HepG2 (cell line): ENCODE data around the gene KRTAP10-8. TPM values are rescaled to one million over a fixed set of nuclear protein-coding genes. Genes with fewer than 3 reads are reported as not detected.

Experiments
- ERF ChIP-seq: IDR thresholded peaks from 2 replicates; pipeline ENCODE4 v1.6.1; 2018; ENCODE audit warnings: missing biosample characterization, missing genetic modification reagents
- FOXK2 ChIP-seq: fragments of 450-650 bp; IDR thresholded peaks from 2 replicates; pipeline ENCODE4 v1.6.1; 2016
- GATAD2A ChIP-seq: IDR thresholded peaks from 2 replicates; pipeline ENCODE4 v1.6.1; 2016
- GZF1 ChIP-seq: sonication (generic); formaldehyde crosslinking; IDR thresholded peaks from 2 replicates; pipeline ENCODE4 v1.5.1; 2020; ENCODE audit warnings: mild to moderate bottlenecking, missing genetic modification reagents
- HES4 ChIP-seq: sonication (generic); formaldehyde crosslinking; IDR thresholded peaks from 2 replicates; pipeline ENCODE4 v1.9.0; 2021; ENCODE audit warnings: mild to moderate bottlenecking, missing genetic modification reagents, borderline replicate concordance
- JUND ChIP-seq: sonication (generic); formaldehyde crosslinking; IDR thresholded peaks from 2 replicates; pipeline ENCODE4 v1.8.0; 2022; ENCODE audit warnings: mild to moderate bottlenecking, missing genetic modification reagents
- MATR3 ChIP-seq: sonication (generic); formaldehyde crosslinking; IDR thresholded peaks from 2 replicates; pipeline ENCODE4 v1.4.0; 2020; ENCODE audit warnings: missing genetic modification reagents
- MLLT10 ChIP-seq: sonication (generic); formaldehyde crosslinking; IDR thresholded peaks from 2 replicates; pipeline ENCODE4 v1.4.0; 2020; ENCODE audit warnings: missing genetic modification reagents
- MXI1 ChIP-seq: IDR thresholded peaks from 3 replicates; pipeline ENCODE4 v1.6.1; 2012; ENCODE audit warnings: low read depth, low read length, inconsistent platforms, borderline replicate concordance
- SATB2 ChIP-seq: sonication (generic); formaldehyde crosslinking; IDR thresholded peaks from 2 replicates; pipeline ENCODE4 v1.5.0; 2020; ENCODE audit warnings: missing genetic modification reagents
- SETDB1 ChIP-seq: sonication (generic); formaldehyde crosslinking; IDR thresholded peaks from 2 replicates; pipeline ENCODE4 v1.5.1; 2020; ENCODE audit warnings: missing genetic modification reagents, mild to moderate bottlenecking, borderline replicate concordance
- SYNCRIP ChIP-seq: fragments of 200-400 bp; formaldehyde crosslinking; IDR thresholded peaks from 2 replicates; pipeline ENCODE4 v1.6.1; 2018; ENCODE audit warnings: mild to moderate bottlenecking, low read depth, low read length; ENCODE audit not compliant: insufficient read depth
- TBX2 ChIP-seq: sonication (generic); formaldehyde crosslinking; IDR thresholded peaks from 2 replicates; pipeline ENCODE4 v1.5.0; 2020; ENCODE audit warnings: missing genetic modification reagents, mild to moderate bottlenecking, borderline replicate concordance
- ZBTB3 ChIP-seq: sonication (generic); formaldehyde crosslinking; IDR thresholded peaks from 2 replicates; pipeline ENCODE4 v1.4.0; 2020; ENCODE audit warnings: low read depth, mild to moderate bottlenecking, moderate library complexity, missing genetic modification reagents, borderline replicate concordance
- ZFX ChIP-seq: sonication (generic); formaldehyde crosslinking; IDR thresholded peaks from 2 replicates; pipeline ENCODE4 v1.4.0; 2020; ENCODE audit warnings: mild to moderate bottlenecking, low read depth, missing genetic modification reagents, moderate library complexity
- ZNF430 ChIP-seq: sonication (generic); formaldehyde crosslinking; IDR thresholded peaks from 2 replicates; pipeline ENCODE4 v1.9.0; 2021; ENCODE audit warnings: mild to moderate bottlenecking, missing genetic modification reagents
- ZNF550 ChIP-seq: sonication (generic); formaldehyde crosslinking; IDR thresholded peaks from 2 replicates; pipeline ENCODE4 v1.4.0; 2020; ENCODE audit warnings: mild to moderate bottlenecking, missing genetic modification reagents, borderline replicate concordance
- ZNF564 ChIP-seq: sonication (generic); formaldehyde crosslinking; IDR thresholded peaks from 2 replicates; pipeline ENCODE4 v1.8.1; 2023; ENCODE audit warnings: mild to moderate bottlenecking, missing genetic modification reagents
- ZNF570 ChIP-seq: sonication (generic); formaldehyde crosslinking; IDR thresholded peaks from 2 replicates; pipeline ENCODE4 v1.4.0; 2020; ENCODE audit warnings: mild to moderate bottlenecking, missing genetic modification reagents, borderline replicate concordance
- ZNF670 ChIP-seq: sonication (generic); formaldehyde crosslinking; IDR thresholded peaks from 2 replicates; pipeline ENCODE4 v1.8.0; 2022; ENCODE audit warnings: mild to moderate bottlenecking, missing genetic modification reagents, borderline replicate concordance
- ZNF710 ChIP-seq: sonication (generic); formaldehyde crosslinking; IDR thresholded peaks from 2 replicates; pipeline ENCODE4 v1.5.0; 2020; ENCODE audit warnings: mild to moderate bottlenecking, missing genetic modification reagents, borderline replicate concordance
- polyA plus RNA-seq, 8 experiments: library from polyadenylated mRNA; depleted of rRNA in 3 of 8; stranded (reverse) in 7 of 8; unstranded in 1 of 8; fragments of >200 nt; fragmentation: Illumina TruSeq in 4 of 8; extraction: Trizol in 4 of 8; gene quantifications; 2 replicates each; pipeline versions ENCODE4 v1.2.1 to v1.2.3, GENCODE V29; 2011 to 2016; ENCODE audit warnings: low read depth in 4 of 8, missing spikeins in 1 of 8, mixed read lengths in 1 of 8; ENCODE audit not compliant: insufficient read depth in 1 of 8
- total RNA-seq, 5 experiments: library from RNA; depleted of rRNA; stranded (reverse); fragments of >200 nt; fragmentation: Illumina TruSeq; extraction: Trizol; gene quantifications; 2 replicates each; pipeline ENCODE4 v1.2.3, GENCODE V29; 2016; ENCODE audit warnings: low read depth in 1 of 5
- TF ChIP-seq, protein P1 (sequence below): sonication (generic); formaldehyde crosslinking; IDR thresholded peaks from 2 replicates; pipeline ENCODE4 v1.5.0; 2020; ENCODE audit warnings: missing genetic modification reagents
- TF ChIP-seq, protein P2 (sequence below): sonication (generic); formaldehyde crosslinking; IDR thresholded peaks from 2 replicates; pipeline ENCODE4 v1.4.0; 2020; ENCODE audit warnings: missing genetic modification reagents
- TF ChIP-seq, protein P3 (sequence below): sonication (generic); formaldehyde crosslinking; IDR thresholded peaks from 2 replicates; pipeline ENCODE4 v1.9.0; 2021; ENCODE audit warnings: missing genetic modification reagents, borderline replicate concordance

KRTAP10-8 gene
- total and polyA plus RNA-seq, 2 of the 13 experiments (the other 11 are each of a cell fraction or from before 2014, with no cell fraction given), result not detected

DNA sequence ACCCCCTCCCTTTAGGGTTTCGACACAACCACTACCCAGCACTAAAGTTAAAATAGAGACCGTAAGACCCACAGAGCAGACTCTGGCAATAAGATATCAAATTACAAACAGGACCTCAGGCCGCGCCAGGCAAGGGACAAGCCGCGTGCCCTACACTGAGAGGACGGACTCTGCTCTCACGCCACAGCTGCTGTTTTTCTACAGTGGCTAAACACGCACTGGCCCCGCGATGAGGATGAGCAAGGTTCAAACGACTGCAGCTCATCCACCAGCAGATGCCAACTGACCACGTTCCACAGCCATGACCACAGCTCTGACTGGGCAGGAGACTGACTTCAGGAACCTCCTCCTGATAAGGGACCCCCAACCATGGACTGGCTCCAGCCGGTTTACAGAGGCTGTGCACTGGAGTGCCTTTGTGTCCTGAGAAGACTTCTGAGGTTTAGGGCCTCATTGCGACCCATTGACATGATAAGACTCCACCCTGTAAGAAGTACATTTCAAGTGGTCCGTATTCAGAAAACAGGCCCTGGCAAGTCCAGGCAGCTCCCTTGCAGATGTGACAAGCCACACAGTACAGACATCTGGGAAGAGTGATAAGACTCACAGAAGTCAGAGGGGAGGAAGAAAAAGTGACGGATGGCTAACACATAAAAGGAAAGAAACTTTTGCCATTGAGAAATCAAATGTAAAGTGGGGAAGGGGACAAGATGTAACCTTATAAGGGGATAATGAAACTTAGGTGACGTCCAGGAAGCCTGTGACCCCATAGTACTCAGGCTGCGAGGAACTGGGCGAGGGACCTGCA, 18.1 kb upstream of the KRTAP10-8 start (continued):
- TF ChIP-seq ZNF564 (CRISPR knock-in tag) (peak; percentile 91), ERF (CRISPR knock-in tag) (peak; percentile 90), ZFX (CRISPR knock-in tag) (peak; percentile 77), ZNF670 (CRISPR knock-in tag) (peak; percentile 100), ZNF430 (CRISPR knock-in tag) (peak; percentile 85), MATR3 (CRISPR knock-in tag) (no peak), SETDB1 (CRISPR knock-in tag) (peak; percentile 79; the same call in 1 of the 2 replicates), ZNF710 (CRISPR knock-in tag) (no peak), SYNCRIP (no peak), MLLT10 (CRISPR knock-in tag) (no peak), HES4 (peak; percentile 66), GATAD2A (peak; percentile 95), ZNF550 (CRISPR knock-in tag) (no peak), ZNF570 (CRISPR knock-in tag) (no peak), ZBTB3 (CRISPR knock-in tag) (no peak), TBX2 (CRISPR knock-in tag) (peak; percentile 94), JUND (CRISPR knock-in tag) (peak; percentile 75; the same call in 1 of the 2 replicates), MXI1 (peak; percentile 23; the same call in 1 of the 3 replicates), GZF1 (CRISPR knock-in tag) (no peak; the same call in 1 of the 2 replicates), FOXK2 (0 out of 2 replicates have a peak, but pooled peaks have one; percentile 43), SATB2 (CRISPR knock-in tag) (no peak)
- TF ChIP-seq, protein P1, sequence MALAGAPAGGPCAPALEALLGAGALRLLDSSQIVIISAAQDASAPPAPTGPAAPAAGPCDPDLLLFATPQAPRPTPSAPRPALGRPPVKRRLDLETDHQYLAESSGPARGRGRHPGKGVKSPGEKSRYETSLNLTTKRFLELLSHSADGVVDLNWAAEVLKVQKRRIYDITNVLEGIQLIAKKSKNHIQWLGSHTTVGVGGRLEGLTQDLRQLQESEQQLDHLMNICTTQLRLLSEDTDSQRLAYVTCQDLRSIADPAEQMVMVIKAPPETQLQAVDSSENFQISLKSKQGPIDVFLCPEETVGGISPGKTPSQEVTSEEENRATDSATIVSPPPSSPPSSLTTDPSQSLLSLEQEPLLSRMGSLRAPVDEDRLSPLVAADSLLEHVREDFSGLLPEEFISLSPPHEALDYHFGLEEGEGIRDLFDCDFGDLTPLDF, result peak; percentile 60; the same call in 1 of the 2 replicates
- TF ChIP-seq, protein P2, sequence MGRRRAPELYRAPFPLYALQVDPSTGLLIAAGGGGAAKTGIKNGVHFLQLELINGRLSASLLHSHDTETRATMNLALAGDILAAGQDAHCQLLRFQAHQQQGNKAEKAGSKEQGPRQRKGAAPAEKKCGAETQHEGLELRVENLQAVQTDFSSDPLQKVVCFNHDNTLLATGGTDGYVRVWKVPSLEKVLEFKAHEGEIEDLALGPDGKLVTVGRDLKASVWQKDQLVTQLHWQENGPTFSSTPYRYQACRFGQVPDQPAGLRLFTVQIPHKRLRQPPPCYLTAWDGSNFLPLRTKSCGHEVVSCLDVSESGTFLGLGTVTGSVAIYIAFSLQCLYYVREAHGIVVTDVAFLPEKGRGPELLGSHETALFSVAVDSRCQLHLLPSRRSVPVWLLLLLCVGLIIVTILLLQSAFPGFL (CRISPR knock-in tag), result no peak
- TF ChIP-seq, protein P3, sequence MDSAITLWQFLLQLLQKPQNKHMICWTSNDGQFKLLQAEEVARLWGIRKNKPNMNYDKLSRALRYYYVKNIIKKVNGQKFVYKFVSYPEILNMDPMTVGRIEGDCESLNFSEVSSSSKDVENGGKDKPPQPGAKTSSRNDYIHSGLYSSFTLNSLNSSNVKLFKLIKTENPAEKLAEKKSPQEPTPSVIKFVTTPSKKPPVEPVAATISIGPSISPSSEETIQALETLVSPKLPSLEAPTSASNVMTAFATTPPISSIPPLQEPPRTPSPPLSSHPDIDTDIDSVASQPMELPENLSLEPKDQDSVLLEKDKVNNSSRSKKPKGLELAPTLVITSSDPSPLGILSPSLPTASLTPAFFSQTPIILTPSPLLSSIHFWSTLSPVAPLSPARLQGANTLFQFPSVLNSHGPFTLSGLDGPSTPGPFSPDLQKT (CRISPR knock-in tag), result no peak
